ENCODE measurements around the gene GMFB.
"Not testable (repeated sequence)": the region's sequence is repeated elsewhere in the genome, so short reads cannot be mapped to it uniquely, and the experiment has no call there.

GMFB gene

GRCh38 chr14:54465654-54466053 lies 23.1 kb downstream of the GMFB start:
- no peaks in the 10 kb centered on the region for H3K27me3 ChIP-seq (ENCODE audit: control insufficient read depth in 1 of 2, insufficient read depth in 2 of 2, low read length in 2 of 2)
- H3K36me3 ChIP-seq (ENCODE audit: control insufficient read depth in 1 of 2, insufficient read depth in 2 of 2, low read length in 2 of 2): no peaks in the 10 kb centered on the region
- H3K4me1 ChIP-seq (ENCODE audit: control insufficient read depth in 1 of 2, insufficient read depth in 2 of 2, low read length in 2 of 2): peaks cover 3% of the 10 kb centered on the region in 2 donors
- H3K4me3 ChIP-seq (ENCODE audit: low read depth in 1 of 2, low read length in 2 of 2): no peak overlapping the region
- peaks cover 0 to 13% of the 10 kb centered on the region in 2 donors for H3K9me3 ChIP-seq (ENCODE audit: control insufficient read depth in 1 of 2, low read length in 2 of 2)
- no peak overlapping the region for H3K9ac ChIP-seq (ENCODE audit: low read depth in 1 of 2, low read length in 2 of 2)
- no peak overlapping the region for H3K27ac ChIP-seq (ENCODE audit: low read depth, low read length)

- Histone ChIP-seq H3K27ac (ENCODE audit: low read depth, low read length) (no peak overlapping the region), H3K4me1 (ENCODE audit: control insufficient read depth in 1 of 2, insufficient read depth in 2 of 2, low read length in 2 of 2) (no peaks in the 10 kb centered on the region), H3K9ac (ENCODE audit: low read depth in 1 of 2, low read length in 2 of 2) (no peak overlapping the region), H3K27me3 (ENCODE audit: control insufficient read depth in 1 of 2, insufficient read depth in 2 of 2, low read length in 2 of 2) (no peaks in the 10 kb centered on the region), H3K36me3 (ENCODE audit: control insufficient read depth in 1 of 2, insufficient read depth in 2 of 2, low read length in 2 of 2) (no peaks in the 10 kb centered on the region), H3K4me3 (ENCODE audit: low read depth in 1 of 2, low read length in 2 of 2) (no peak overlapping the region), H3K9me3 (ENCODE audit: control insufficient read depth in 1 of 2, low read length in 2 of 2) (peaks cover 8 to 13% of the 10 kb centered on the region in 2 donors)
Measured at GRCh38 chr14:54462048-54462447, 26.7 kb downstream of the GMFB start.

- Histone ChIP-seq H3K9me3 (ENCODE audit: control insufficient read depth in 1 of 2, low read length in 2 of 2) (peaks cover 8 to 10% of the 10 kb centered on the region in 2 donors), H3K4me1 (ENCODE audit: control insufficient read depth in 1 of 2, insufficient read depth in 2 of 2, low read length in 2 of 2) (no peaks in the 10 kb centered on the region), H3K9ac (ENCODE audit: low read depth in 1 of 2, low read length in 2 of 2) (no peak overlapping the region), H3K27ac (ENCODE audit: low read depth, low read length) (no peak overlapping the region), H3K27me3 (ENCODE audit: control insufficient read depth in 1 of 2, insufficient read depth in 2 of 2, low read length in 2 of 2) (no peaks in the 10 kb centered on the region), H3K4me3 (ENCODE audit: low read depth in 1 of 2, low read length in 2 of 2) (no peak overlapping the region), H3K36me3 (ENCODE audit: control insufficient read depth in 1 of 2, insufficient read depth in 2 of 2, low read length in 2 of 2) (no peaks in the 10 kb centered on the region)
Measured at GRCh38 chr14:54459106-54459505, 29.7 kb downstream of the GMFB start.

GRCh38 chr14:54458536-54458935 lies 30.2 kb downstream of the GMFB start:
- not testable (repeated sequence) for H3K4me1 ChIP-seq (ENCODE audit: control insufficient read depth in 1 of 2, insufficient read depth in 2 of 2, low read length in 2 of 2); H3K27me3 ChIP-seq (ENCODE audit: control insufficient read depth in 1 of 2, insufficient read depth in 2 of 2, low read length in 2 of 2); H3K36me3 ChIP-seq (ENCODE audit: control insufficient read depth in 1 of 2, insufficient read depth in 2 of 2, low read length in 2 of 2); H3K9ac ChIP-seq (ENCODE audit: low read depth in 1 of 2, low read length in 2 of 2); H3K27ac ChIP-seq (ENCODE audit: low read depth, low read length); H3K9me3 ChIP-seq (ENCODE audit: control insufficient read depth in 1 of 2, low read length in 2 of 2); H3K4me3 ChIP-seq (ENCODE audit: low read depth in 1 of 2, low read length in 2 of 2)

- Histone ChIP-seq H3K9me3 (ENCODE audit: control insufficient read depth in 1 of 2, low read length in 2 of 2) (peaks cover 8 to 10% of the 10 kb centered on the region in 2 donors), H3K4me1 (ENCODE audit: control insufficient read depth in 1 of 2, insufficient read depth in 2 of 2, low read length in 2 of 2) (no peaks in the 10 kb centered on the region), H3K27me3 (ENCODE audit: control insufficient read depth in 1 of 2, insufficient read depth in 2 of 2, low read length in 2 of 2) (no peaks in the 10 kb centered on the region), H3K9ac (ENCODE audit: low read depth in 1 of 2, low read length in 2 of 2) (no peak overlapping the region), H3K36me3 (ENCODE audit: control insufficient read depth in 1 of 2, insufficient read depth in 2 of 2, low read length in 2 of 2) (no peaks in the 10 kb centered on the region), H3K27ac (ENCODE audit: low read depth, low read length) (no peak overlapping the region), H3K4me3 (ENCODE audit: low read depth in 1 of 2, low read length in 2 of 2) (no peak overlapping the region)
Measured at GRCh38 chr14:54457609-54457996, 31.2 kb downstream of the GMFB start.

- not testable (repeated sequence) for H3K27me3 ChIP-seq (ENCODE audit: control insufficient read depth in 1 of 2, insufficient read depth in 2 of 2, low read length in 2 of 2); H3K9ac ChIP-seq (ENCODE audit: low read depth in 1 of 2, low read length in 2 of 2); H3K4me3 ChIP-seq (ENCODE audit: low read depth in 1 of 2, low read length in 2 of 2); H3K36me3 ChIP-seq (ENCODE audit: control insufficient read depth in 1 of 2, insufficient read depth in 2 of 2, low read length in 2 of 2); H3K4me1 ChIP-seq (ENCODE audit: control insufficient read depth in 1 of 2, insufficient read depth in 2 of 2, low read length in 2 of 2); H3K27ac ChIP-seq (ENCODE audit: low read depth, low read length); H3K9me3 ChIP-seq (ENCODE audit: control insufficient read depth in 1 of 2, low read length in 2 of 2)
Measured at GRCh38 chr14:54456820-54457608, 31.8 kb downstream of the GMFB start.

GRCh38 chr14:54455363-54455762 lies 33.4 kb downstream of the GMFB start:
- Histone ChIP-seq H3K36me3 (ENCODE audit: control insufficient read depth in 1 of 2, insufficient read depth in 2 of 2, low read length in 2 of 2) (no peaks in the 10 kb centered on the region), H3K27ac (ENCODE audit: low read depth, low read length) (no peak overlapping the region), H3K27me3 (ENCODE audit: control insufficient read depth in 1 of 2, insufficient read depth in 2 of 2, low read length in 2 of 2) (no peaks in the 10 kb centered on the region), H3K4me3 (ENCODE audit: low read depth in 1 of 2, low read length in 2 of 2) (no peak overlapping the region), H3K9ac (ENCODE audit: low read depth in 1 of 2, low read length in 2 of 2) (no peak overlapping the region), H3K9me3 (ENCODE audit: control insufficient read depth in 1 of 2, low read length in 2 of 2) (peaks cover 8 to 10% of the 10 kb centered on the region in 2 donors), H3K4me1 (ENCODE audit: control insufficient read depth in 1 of 2, insufficient read depth in 2 of 2, low read length in 2 of 2) (no peaks in the 10 kb centered on the region)

GRCh38 chr14:54453990-54454389 lies 34.8 kb downstream of the GMFB start:
- not testable (repeated sequence) for H3K9me3 ChIP-seq (ENCODE audit: control insufficient read depth in 1 of 2, low read length in 2 of 2); H3K4me1 ChIP-seq (ENCODE audit: control insufficient read depth in 1 of 2, insufficient read depth in 2 of 2, low read length in 2 of 2); H3K36me3 ChIP-seq (ENCODE audit: control insufficient read depth in 1 of 2, insufficient read depth in 2 of 2, low read length in 2 of 2); H3K27me3 ChIP-seq (ENCODE audit: control insufficient read depth in 1 of 2, insufficient read depth in 2 of 2, low read length in 2 of 2); H3K4me3 ChIP-seq (ENCODE audit: low read depth in 1 of 2, low read length in 2 of 2); H3K9ac ChIP-seq (ENCODE audit: low read depth in 1 of 2, low read length in 2 of 2); H3K27ac ChIP-seq (ENCODE audit: low read depth, low read length)

GRCh38 chr14:54453252-54453651 lies 35.5 kb downstream of the GMFB start:
- no peaks in the 10 kb centered on the region for H3K4me1 ChIP-seq (ENCODE audit: control insufficient read depth in 1 of 2, insufficient read depth in 2 of 2, low read length in 2 of 2)
- no peak overlapping the region for H3K27ac ChIP-seq (ENCODE audit: low read depth, low read length)
- no peaks in the 10 kb centered on the region for H3K36me3 ChIP-seq (ENCODE audit: control insufficient read depth in 1 of 2, insufficient read depth in 2 of 2, low read length in 2 of 2)
- H3K4me3 ChIP-seq (ENCODE audit: low read depth in 1 of 2, low read length in 2 of 2): no peak overlapping the region
- H3K27me3 ChIP-seq (ENCODE audit: control insufficient read depth in 1 of 2, insufficient read depth in 2 of 2, low read length in 2 of 2): no peaks in the 10 kb centered on the region
- H3K9me3 ChIP-seq (ENCODE audit: control insufficient read depth in 1 of 2, low read length in 2 of 2): no peaks in the 10 kb centered on the region
- no peak overlapping the region for H3K9ac ChIP-seq (ENCODE audit: low read depth in 1 of 2, low read length in 2 of 2)

GRCh38 chr14:54451961-54452360 lies 36.8 kb downstream of the GMFB start:
- Histone ChIP-seq H3K9me3 (ENCODE audit: control insufficient read depth in 1 of 2, low read length in 2 of 2) (no peaks in the 10 kb centered on the region), H3K4me1 (ENCODE audit: control insufficient read depth in 1 of 2, insufficient read depth in 2 of 2, low read length in 2 of 2) (peaks cover 0 to 1% of the 10 kb centered on the region in 2 donors), H3K36me3 (ENCODE audit: control insufficient read depth in 1 of 2, insufficient read depth in 2 of 2, low read length in 2 of 2) (no peaks in the 10 kb centered on the region), H3K27ac (ENCODE audit: low read depth, low read length) (no peak overlapping the region), H3K9ac (ENCODE audit: low read depth in 1 of 2, low read length in 2 of 2) (no peak overlapping the region), H3K27me3 (ENCODE audit: control insufficient read depth in 1 of 2, insufficient read depth in 2 of 2, low read length in 2 of 2) (no peaks in the 10 kb centered on the region), H3K4me3 (ENCODE audit: low read depth in 1 of 2, low read length in 2 of 2) (no peak overlapping the region)
